ENCODE data around the gene MRPL42.

GRCh38 chr12:93447555-93448290 is 19.6 kb upstream of the MRPL42 start:
- no peak for TF ChIP-seq CTCF (optimal IDR thresholded peaks at IDR 0.05 in 1 of 3, IDR thresholded peaks at IDR 0.05 in 1 of 3, conservative IDR thresholded peaks at IDR 0.05 in 1 of 3; ENCODE audit: extremely low read depth in 1 of 3, insufficient read depth in 2 of 3, low read length in 3 of 3)
- no peak for TF ChIP-seq EZH2 (IDR thresholded peaks at IDR 0.05; ENCODE audit: low read length)

Measured in keratinocyte (primary cell).